Stimulated activated CD8-positive, alpha-beta memory T cell treated with anti-CD3 and anti-CD28 coated beads, Interleukin-2, amount 100 ng/mL, for 1 hour (primary cell): ENCODE measurements around the gene GALP.
"Not testable (repeated sequence)": the region's sequence is repeated elsewhere in the genome, so short reads cannot be mapped to it uniquely, and the experiment has no call there.

Experiments used
- DNase-seq, 2 donors: peaks; one replicate each; pipeline ENCODE4 v3.0.0-alpha.2; 2020; ENCODE audit warnings: low read depth in 2 of 2

The GALP gene

DNA sequence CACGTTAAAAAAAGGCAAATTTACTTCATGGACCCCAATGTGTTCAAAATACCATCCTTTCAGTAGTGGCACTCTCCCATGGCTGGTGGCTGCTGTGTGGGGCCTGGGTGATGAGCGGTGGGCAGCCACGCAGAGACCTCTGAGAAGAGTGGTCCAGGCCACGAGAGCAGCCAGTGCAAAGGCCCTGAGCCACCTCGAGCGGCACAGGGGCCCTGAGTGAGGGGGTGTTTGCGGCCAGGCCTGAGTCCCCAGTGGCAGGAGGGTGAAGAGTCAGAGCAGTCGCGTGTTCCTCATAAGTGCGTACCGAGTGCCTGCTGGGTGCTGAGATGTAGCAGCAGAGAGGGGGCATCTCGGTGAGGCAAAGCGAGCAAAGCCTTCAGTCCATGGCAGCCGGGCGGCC lies 27.7 kb upstream of the GALP start:
- DNase-seq = no peak

DNA sequence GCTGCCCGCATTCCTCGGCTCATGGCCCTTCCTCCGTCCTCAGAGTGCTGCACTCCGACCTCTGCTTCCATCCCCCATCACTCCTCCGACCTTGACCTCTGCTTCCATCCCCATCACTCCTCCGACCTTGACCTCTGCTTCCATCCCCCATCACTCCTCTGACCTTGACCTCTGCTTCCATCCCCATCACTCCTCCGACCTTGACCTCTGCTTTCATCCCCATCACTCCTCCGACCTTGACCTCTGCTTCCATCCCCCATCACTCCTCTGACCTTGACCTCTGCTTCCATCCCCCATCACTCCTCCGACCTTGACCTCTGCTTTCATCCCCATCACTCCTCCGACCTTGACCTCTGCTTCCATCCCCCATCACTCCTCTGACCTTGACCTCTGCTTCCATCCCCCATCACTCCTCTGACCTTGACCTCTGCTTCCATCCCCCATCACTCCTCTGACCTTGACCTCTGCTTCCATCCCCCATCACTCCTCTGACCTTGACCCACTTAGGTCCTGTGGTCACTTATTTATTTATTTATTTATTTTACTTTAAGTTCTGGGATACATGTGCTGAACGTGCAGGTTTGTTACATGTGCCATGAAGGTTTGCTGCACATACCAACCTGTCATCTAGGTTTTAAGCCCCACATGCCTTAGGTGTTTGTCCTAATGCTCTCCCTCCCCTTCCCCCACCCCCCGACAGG lies 26.7 kb upstream of the GALP start:
- not testable (repeated sequence) for DNase-seq

DNA sequence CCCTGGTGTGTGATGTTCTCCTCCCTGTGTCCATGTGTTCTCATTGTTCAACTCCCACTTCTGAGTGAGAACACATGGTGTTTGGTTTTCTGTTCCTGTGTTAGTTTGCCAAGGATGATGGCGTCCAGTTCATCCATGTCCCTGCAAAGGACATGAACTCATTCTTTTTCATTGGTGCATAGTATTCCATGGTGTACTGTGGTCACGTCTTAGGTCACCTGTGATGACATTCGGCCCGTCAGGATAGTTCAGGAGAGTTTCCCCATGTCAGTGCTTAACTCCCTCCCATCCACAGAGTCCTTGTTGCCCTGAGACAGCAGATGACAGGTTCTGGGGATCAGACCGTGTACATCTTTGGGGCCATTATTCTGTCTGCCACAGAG lies 26.2 kb upstream of the GALP start:
- DNase-seq = no peak

DNA sequence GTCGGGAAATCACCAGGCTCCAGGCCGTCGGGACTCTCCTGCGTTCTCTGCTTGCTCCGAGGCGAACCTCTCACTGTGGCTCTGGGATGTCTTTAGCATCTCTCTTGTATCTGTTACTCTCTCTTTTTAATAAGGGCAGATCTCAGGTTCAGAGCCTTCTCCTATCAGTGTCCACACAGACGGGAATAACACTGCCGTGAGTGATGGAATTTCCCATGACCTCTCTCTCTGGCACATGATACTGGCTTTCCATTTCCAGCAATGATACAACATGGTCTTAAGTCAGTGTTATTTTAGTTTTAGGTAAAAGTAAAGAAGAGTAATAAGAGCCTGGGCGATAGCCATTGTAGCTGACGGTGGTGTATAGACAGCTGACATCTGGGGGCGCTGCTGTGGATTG lies 25.4 kb upstream of the GALP start:
- no peak for DNase-seq

DNA sequence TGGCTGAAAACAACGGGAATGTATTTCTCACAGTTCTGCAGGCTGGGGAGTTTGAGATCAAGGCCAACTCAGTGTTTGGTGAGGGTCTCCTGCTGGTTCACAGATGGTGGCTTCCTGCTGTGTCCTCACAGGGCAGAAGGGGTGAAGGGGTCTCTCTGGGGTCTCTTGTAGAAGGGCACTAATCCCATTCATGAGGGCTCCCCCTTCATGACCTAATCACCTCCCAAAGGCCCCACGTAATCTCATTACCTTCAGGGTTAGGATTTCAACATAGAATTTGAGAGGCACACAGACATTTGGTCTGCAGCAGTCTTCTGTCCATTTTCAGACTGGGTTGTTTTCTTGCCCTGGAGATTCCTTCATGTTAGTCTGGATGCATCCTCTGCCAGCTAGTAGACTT lies 23.2 kb upstream of the GALP start:
- DNase-seq = no peak

DNA sequence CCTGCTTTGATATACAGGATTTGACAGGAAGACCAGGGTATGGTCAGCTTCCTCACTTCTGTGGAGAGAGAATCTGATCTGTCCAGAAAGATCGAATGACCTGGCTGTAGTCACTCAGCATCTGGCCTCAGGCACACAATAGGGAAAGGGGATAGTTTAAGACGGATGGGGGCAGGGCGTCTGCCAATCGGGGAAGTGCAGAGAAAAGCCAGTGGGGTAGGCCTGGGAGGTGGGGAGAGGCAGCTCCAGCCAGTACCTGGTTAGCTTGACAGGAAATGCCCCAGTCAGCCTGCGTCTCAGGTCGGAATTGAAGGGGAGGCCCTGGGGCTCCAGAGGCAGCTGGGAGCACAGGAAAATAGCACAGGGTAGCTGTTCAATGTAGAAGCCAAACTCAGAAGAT lies 22.3 kb upstream of the GALP start:
- DNase-seq = no peak

DNA sequence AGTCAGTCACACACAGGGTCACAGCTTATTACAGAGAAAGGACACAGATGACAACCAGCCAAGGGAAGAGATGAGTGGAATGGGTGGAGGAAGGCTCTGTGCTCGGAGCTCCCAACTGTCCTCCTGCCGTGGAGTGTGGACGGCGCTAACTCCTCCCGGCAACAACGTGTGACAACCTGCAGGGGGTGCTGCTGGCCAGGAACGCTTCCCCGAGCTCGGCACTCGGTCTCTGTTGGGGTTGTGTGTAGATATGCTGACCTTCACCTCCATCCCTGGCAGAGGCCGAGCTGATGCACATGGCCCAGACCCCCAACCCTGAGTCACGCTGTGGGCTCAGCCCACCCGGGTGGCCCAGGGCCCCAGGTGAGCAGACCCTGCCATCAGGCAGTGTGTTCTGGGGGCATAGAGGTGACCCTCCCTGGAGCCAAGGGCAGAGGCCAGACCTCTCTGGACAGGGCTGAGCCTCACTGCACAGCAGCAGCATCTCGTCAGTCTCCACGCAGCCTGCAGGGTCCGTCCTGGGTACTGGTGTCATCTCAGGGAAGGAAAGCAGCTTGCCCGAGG lies 20.6 kb upstream of the GALP start:
- DNase-seq = no peak

DNA sequence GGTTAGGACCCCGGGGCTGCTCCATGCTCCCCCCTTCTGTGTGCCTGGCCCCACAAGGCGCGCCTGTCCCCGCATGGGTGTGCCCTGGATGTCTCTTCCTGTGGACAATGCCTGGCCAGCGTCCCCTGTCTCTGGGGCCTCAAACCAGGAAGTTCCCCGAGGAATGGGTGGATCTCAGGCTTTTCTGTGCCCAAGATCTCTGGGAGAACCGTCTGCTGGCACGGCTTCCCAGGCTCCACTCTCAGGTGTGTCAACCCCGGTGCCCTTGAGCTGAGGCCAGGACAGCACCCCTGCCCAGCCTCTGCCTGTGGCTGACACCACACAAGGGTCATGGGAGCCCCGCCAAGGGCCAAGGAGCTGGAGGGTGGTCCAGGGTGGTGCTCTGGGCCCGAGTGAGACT lies 19.0 kb upstream of the GALP start:
- no peak for DNase-seq

DNA sequence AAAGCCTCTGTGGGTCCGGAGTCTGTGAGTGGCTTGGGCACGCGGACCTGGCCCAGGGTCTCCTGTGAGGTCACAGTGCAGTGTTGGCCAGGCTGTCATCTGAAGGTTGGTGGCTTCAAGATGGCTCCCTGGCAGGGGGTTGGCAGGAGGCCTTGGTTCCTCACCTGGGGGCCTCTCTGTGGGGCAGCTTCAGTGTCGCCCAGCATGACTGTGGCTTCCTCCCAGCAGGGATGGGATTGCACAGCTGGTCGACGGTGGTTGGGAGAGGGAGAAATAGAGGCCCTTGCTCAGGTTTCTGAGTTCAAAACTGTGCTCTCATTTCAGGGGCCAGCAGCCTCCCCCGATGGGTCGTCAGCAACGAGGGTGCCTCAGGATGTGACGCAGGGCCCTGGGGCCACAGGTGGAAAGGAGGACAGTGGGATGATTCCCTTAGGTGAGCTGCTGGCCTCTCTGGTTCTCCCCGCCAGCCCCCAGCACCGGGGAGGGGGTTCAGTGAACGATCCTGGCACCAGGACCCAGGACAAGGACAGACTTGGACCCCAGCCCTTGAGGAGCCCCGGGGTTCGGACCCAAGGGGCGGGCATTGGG lies 17.5 kb upstream of the GALP start:
- no peak for DNase-seq

DNA sequence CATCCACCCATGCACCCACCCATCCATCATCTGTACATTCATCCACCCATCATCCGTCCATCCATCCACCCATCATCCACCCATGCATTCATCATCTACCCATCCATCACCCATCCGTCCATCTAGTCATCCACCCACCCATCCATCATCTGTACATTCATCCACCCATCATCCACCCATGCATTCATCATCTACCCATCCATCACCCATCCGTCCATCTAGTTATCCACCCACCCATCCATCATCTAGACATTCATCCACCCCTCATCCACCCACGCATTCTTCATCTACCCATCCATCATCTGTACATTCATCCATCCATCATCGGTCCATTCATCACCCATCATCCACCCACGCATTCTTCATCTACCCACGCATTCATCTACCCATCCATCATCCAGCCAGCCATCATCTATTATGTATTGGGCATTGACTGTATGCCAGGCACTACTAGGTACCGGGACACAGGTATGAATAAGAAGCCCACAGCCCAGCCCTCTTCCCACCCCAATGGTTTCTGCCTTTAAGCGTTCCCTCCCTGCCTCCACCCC lies 16.7 kb upstream of the GALP start:
- DNase-seq = no peak

DNA sequence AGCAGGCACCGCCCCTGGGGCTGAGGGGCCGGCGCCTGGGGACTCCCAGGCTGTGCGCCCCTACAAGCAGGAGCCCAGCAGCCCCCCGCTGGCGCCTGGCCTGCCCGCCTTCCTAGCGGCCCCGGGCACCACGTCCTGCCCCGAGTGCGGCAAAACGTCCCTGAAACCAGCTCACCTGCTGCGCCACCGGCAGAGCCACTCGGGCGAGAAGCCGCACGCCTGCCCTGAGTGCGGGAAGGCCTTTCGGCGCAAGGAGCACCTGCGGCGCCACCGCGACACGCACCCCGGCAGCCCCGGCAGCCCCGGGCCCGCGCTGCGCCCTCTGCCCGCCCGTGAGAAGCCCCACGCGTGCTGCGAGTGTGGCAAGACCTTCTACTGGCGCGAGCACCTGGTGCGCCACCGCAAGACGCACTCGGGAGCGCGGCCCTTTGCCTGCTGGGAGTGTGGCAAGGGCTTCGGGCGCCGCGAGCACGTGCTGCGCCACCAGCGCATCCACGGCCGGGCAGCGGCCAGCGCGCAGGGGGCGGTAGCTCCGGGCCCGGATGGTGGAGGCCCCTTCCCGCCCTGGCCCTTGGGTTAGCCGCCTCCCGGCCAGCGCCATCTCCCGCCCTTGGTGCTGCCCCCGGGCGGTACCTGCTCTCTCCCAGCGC lies 16.1 kb upstream of the GALP start:
- DNase-seq = no peak

DNA sequence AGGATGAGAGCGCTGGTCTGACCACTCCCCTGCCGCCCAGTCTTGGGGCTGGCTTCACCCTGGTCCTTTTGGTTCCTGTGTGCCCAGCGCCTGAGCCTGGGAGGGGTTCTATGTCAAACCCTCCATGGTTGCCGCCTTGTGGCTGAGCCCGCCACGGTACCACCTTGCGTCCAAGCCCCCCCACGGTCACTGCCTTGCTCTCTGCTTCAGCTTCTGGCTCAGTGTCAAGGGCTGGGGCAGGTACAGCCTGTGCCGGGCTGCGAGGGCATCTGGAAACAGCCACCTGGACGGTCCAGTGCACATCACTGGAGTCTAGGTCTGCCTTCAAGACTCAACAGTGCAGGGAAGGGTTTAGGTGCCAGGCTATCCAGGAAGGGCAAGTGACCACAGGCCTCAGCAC lies 14.3 kb upstream of the GALP start:
- DNase-seq = no peak

DNA sequence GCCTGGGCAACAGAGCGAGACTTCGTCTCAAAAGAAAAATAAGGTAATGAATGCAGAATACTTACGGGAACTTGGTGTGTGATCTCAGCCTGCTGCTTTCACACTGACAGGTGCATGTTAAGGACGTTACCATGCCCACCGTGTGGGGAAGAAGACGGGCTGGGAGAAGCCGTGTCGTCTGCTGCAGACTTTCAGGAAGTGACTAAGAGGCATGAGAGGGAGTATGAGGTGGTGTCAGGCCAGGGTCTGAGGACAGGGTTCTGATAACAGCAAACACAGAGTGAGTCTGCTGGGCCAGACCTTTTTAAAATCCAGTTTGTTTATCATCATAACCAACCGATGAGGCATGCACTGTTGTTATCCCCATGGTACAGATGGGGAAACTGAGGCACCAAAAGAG lies 13.6 kb upstream of the GALP start:
- no peak for DNase-seq

DNA sequence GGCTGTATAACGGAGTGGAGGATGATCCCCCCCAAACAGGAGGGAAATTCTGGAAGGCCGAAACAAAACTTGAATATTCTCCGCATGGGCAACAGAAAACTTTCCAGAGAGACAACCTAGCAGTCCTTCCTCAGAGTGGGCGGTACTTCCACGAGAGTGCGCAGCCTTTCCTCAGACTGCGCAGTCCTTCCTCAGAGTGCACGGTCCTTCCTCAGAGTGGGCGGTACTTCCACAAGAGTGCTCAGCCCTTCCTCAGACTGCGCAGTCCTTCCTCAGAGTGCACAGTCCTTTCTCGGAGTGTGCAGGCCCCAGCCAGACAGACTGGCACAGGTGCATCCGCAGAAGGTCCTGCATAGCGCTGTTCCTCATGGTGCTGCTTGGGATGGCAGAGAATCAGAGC lies 12.7 kb upstream of the GALP start:
- no peak for DNase-seq

DNA sequence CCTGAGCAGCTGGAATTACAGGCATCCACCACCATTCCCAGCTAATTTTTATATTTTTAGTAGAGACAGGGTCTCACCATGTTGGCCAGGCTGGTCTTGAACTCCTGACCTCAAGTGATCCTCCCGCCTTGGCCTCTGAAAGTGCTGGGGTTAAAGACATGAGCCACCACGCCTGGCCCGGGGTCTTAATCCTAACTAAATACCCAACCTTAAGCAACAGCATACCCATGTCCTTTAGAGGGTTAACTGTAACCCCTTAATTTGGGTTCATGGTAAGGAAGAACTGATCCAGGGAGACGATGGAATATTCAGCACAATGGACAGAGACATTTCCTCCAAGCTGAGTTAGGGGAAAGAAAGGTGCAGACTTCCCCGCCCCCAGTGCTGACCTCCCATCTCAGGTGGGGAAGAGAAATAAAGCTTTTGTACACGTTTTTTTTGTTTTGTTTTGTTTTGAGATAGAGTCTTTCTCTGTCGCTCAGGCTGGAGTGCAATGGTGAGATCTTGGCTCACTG lies 8.7 kb upstream of the GALP start:
- no peak for DNase-seq

DNA sequence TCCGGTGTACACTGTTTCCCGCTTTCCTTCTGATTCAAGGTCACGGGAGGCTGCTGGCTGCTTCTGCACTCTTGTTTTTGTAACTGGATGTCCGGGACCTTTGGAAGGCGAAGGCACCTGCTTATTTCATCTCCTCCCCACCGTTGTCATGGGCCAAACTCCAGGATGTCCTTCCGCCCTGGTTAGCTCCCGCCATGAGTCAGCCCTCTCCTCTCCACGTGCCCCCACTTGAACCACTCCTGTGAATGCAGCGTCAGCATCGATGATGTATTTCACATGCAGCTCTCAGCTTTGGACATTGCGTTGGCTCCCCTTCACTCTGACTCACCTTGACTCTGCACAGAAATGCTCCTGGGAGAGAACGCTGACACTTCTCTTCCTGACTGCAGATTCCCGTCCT lies 5.5 kb upstream of the GALP start:
- DNase-seq = no peak

DNA sequence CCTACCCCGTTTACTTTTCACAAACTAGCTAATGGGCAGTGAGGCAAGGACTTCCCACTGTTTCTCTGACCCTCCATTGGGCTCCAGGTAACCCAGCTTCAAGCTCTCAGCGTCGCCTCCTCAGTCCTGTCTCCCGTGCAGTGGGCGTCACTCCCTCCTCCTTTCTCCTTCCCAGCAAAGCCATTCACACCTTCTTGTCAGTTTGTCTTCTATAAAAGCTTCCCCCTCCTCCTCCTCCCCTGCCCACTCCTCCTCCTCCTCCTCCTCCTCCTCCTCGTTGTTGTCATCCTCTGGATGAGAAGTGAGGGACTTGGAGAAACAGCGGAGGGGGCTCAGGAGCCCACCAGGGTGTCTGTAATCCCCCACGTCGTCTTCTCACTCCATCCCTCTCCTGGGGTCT lies 1.7 kb upstream of the GALP start:
- DNase-seq = no peak

DNA sequence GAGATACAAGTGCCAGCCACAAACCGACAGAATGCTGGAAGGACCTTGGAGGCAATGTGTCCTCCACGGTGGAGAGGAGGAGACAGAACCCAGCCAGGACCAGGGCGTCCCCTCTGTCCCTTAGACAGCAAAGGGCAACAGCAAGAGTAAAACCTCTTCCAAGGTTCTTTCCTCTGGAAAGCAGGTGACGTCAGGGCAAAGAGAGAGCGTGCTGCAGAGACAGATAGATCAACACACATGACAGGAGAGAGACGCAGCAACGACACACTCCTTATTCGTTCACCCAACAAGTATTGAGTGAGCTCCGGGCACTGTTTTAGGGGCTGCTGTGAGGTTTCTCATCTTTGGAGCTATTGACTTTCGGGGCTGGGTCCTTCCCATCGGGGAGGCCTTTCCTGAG lies 1.3 kb upstream of the GALP start:
- DNase-seq = no peak

DNA sequence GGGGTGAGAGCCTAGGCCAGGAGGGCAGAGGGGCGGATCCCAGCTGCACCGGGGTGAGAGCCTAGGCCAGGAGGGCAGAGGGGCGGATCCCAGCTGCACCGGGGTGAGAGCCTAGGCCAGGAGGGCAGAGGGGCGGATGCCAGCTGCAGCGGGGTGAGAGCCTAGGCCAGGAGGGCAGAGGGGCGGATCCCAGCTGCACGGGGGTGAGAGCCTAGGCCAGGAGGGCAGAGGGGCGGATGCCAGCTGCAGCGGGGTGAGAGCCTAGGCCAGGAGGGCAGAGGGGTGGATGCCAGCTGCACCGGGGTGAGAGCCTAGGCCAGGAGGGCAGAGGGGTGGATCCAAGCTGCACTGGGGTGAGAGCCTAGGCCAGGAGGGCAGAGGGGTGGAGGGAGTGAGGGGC lies 502 bp downstream of the GALP start:
- not testable (repeated sequence) for DNase-seq

DNA sequence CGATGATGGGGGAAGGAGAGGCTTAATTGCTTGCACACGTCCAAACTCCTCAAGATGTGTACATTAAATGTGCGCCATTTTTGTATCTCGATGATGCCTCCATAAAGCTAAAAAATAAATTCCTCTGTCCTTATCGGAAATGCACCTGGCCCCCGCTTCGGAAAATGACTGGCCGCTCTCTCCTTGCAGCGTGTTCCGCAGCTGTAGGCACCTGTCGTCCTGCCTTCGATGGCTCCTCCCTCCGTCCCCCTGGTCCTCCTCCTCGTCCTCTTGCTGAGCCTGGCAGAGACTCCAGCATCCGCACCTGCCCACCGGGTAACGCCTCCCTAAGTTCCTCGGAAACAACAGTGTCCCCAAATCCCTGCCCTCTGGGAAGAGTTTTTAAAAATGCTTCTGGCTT lies 1.1 kb downstream of the GALP start:
- no peak for DNase-seq

DNA sequence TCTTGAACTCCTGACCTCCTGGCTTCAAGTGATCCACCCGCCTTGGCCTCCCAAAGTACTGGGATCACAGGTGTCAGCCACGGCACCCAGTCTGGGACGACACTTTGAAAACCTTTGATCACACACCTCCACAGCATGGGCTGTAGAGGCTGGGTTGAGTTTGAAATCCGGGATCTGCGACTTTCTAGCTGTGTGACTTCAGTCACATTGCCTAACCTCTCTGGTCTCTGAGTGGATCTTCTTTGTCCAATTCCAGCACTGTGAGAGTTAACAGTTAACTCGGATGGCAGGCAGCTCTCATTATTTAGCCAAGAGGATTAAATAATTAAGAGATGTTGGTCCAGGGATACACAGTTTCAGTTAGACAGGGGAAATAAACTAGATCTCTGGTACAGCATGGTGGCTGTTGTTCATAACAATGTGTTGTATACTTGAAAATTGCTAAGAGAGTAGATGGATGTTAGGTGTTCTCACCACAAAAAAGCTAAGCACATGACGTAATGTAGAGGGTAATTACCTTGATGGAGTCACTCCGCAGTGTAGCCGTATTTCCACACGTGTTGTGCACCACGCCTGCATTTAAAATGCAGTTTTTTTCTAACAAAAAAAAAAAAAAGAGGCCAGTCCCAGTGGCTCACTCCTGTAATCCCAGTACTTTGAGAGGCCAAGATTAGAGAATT lies 1.9 kb downstream of the GALP start:
- DNase-seq = no peak

DNA sequence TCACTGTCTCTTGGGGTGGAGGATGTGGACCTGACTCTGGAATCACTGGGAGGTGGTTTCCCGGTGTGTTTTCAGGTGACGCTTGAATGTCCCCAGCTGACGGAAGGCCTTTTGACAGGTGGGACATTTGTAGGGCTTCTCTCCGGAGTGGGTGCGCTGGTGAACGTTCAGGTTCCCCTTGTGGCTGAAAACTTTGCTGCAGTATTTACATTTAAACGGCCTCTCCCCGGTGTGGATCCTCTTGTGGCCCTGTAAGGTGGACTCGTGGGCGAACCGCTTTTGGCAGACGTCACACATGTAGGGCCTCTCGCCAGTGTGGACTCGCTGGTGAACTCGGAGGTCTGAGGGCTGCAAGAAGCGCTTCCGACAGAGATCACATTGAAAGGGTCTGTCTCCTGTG lies 14.0 kb downstream of the GALP start:
- no peak for DNase-seq
